K562 (cell line): ENCODE measurements around the gene CCDC85A. TPM values are rescaled to one million over a fixed set of nuclear protein-coding genes. Genes with fewer than 3 reads are reported as not detected.

Experiments used
- ATAC-seq: fragments of 200-7000 bp; cut with Tn5 transposase; 3 replicates; pipeline ENCODE4 v1.9.1; 2020; ENCODE audit warnings: moderate library complexity
- BruUV-seq: library from RNA; stranded (reverse); fragments of 400-500 nt; replicated peaks from 2 replicates; lab custom pipeline; 2021; lab: Mats Ljungman, UMichigan
- CTCF ChIA-PET: fragments of 300-600 bp; formaldehyde crosslinking; extraction: SDS; loops from one replicate; lab custom pipeline; 2021; ENCODE audit warnings: low intra/inter-chr PET ratio; lab: Yijun Ruan, JAX
- POLR2A ChIA-PET: fragments of 300-600, 350-650 bp; sonication (Branson Sonifier 250); formaldehyde crosslinking; extraction: SDS; loops from one replicate; lab custom pipeline; 2021; ENCODE audit warnings: antibody characterized with exemption, inconsistent platforms; lab: Yijun Ruan, JAX
- DNase-seq, 4 experiments: peaks; one replicate each; pipeline versions ENCODE4 v3.0.0 to v3.0.0-alpha.2; 2011 to 2018; ENCODE audit warnings: low spot score in 3 of 4, mixed read lengths in 3 of 4; ENCODE audit errors: extremely low read depth in 1 of 4
- FAIRE-seq: peaks from 2 replicates; lab custom pipeline; 2011; peaks lifted over from hg19 to GRCh38; lab: Jason Lieb, UNC
- H2AFZ ChIP-seq: 2 replicates; pipeline ENCODE4 v1.6.0; 2011; ENCODE audit warnings: low read depth, low read length, control low read depth, inconsistent platforms
- H3K27ac ChIP-seq: fragments of 200-600 bp; 3 replicates; pipeline ENCODE4 v1.8.0; 2011; ENCODE audit warnings: low read depth, mild to moderate bottlenecking, control low read depth, inconsistent platforms, low read length, moderate library complexity, mixed read lengths; ENCODE audit errors: extremely low read depth
- H3K27me3 ChIP-seq, 2 experiments: fragments of 300-600 bp in 1 of 2; 2 replicates in 1 of 2; 3 replicates in 1 of 2; pipeline versions ENCODE4 v1.6.0 to v1.8.0; 2011; ENCODE audit warnings: inconsistent platforms in 2 of 2, low read length in 2 of 2, mild to moderate bottlenecking in 1 of 2, mixed read lengths in 1 of 2, moderate library complexity in 1 of 2; ENCODE audit not compliant: control insufficient read depth in 2 of 2, insufficient read depth in 2 of 2
- H3K36me3 ChIP-seq: fragments of 300-600 bp; 3 replicates; pipeline ENCODE4 v1.8.0; 2011; ENCODE audit warnings: mild to moderate bottlenecking, low read length, inconsistent platforms; ENCODE audit not compliant: control insufficient read depth, insufficient read depth
- H3K4me1 ChIP-seq, 2 experiments: fragments of 200-600 bp in 1 of 2; replicated peaks in 1 of 2; 2 replicates in 1 of 2; 3 replicates in 1 of 2; pipeline versions ENCODE4 v1.5.1 to v1.8.0; 2011; ENCODE audit warnings: inconsistent platforms in 2 of 2, low read length in 2 of 2, mild to moderate bottlenecking in 1 of 2, mixed read lengths in 1 of 2, moderate library complexity in 1 of 2; ENCODE audit not compliant: control insufficient read depth in 2 of 2, insufficient read depth in 2 of 2
- H3K4me2 ChIP-seq: 2 replicates; pipeline ENCODE4 v1.6.1; 2011; ENCODE audit warnings: low read length, control low read depth, inconsistent platforms, mixed read lengths; ENCODE audit not compliant: insufficient read depth
- H3K4me3 ChIP-seq: fragments of 200-600 bp; sonication (generic), shearing (Covaris generic); 2 replicates; pipeline ENCODE4 v1.5.1; 2016; ENCODE audit warnings: control low read depth, inconsistent platforms
- H3K79me2 ChIP-seq: fragments of 200-600 bp; 3 replicates; pipeline ENCODE4 v1.8.0; 2011; ENCODE audit warnings: low read length, inconsistent platforms; ENCODE audit not compliant: control insufficient read depth, insufficient read depth
- H3K9ac ChIP-seq, 2 experiments: 2 replicates each; pipeline versions ENCODE4 v1.6.0 to v1.6.1; 2011; ENCODE audit warnings: low read depth in 2 of 2, low read length in 2 of 2, control low read depth in 1 of 2, inconsistent platforms in 1 of 2, mild to moderate bottlenecking in 1 of 2, mixed read lengths in 1 of 2; ENCODE audit not compliant: insufficient read depth in 1 of 2
- H3K9me1 ChIP-seq: one replicate; pipeline ENCODE4 v1.6.0; 2011; ENCODE audit warnings: inconsistent platforms, mild to moderate bottlenecking, low read length, moderate library complexity; ENCODE audit not compliant: control insufficient read depth, insufficient read depth
- H3K9me3 ChIP-seq: replicated peaks from 2 replicates; pipeline ENCODE4 v1.5.1; 2011; ENCODE audit warnings: low read depth, low read length, inconsistent platforms; ENCODE audit not compliant: control insufficient read depth, insufficient read depth
- H4K20me1 ChIP-seq: replicated peaks from 2 replicates; pipeline ENCODE4 v1.6.1; 2011; ENCODE audit warnings: low read length, inconsistent platforms, mixed read lengths; ENCODE audit not compliant: control insufficient read depth, insufficient read depth
- CREB1 ChIP-seq, 2 experiments: sonication (generic) in 1 of 2; formaldehyde crosslinking in 1 of 2; IDR thresholded peaks; 2 replicates each; pipeline versions ENCODE4 v1.6.1 to v1.8.0; 2012 to 2022; ENCODE audit warnings: inconsistent platforms in 1 of 2, mild to moderate bottlenecking in 1 of 2, missing genetic modification reagents in 1 of 2, moderate library complexity in 1 of 2
- DLX4 ChIP-seq: fragments of 250-450 bp; sonication (Bioruptor Pico); IDR thresholded peaks from 2 replicates; pipeline ENCODE4 v1.6.1; 2021; ENCODE audit warnings: mild to moderate bottlenecking
- FOXM1 ChIP-seq, 2 experiments: fragments of 450-650 bp in 1 of 2; sonication (generic) in 1 of 2; formaldehyde crosslinking in 1 of 2; IDR thresholded peaks; 2 replicates each; pipeline versions ENCODE4 v1.6.1 to v1.9.0; 2017 to 2022; ENCODE audit warnings: low read depth in 2 of 2, mild to moderate bottlenecking in 2 of 2, missing genetic modification reagents in 1 of 2, moderate library complexity in 1 of 2
- GABPB2 ChIP-seq: fragments of 250-450 bp; sonication (Bioruptor Pico); conservative IDR thresholded peaks from 2 replicates; pipeline ENCODE4 v1.5.1; 2021; ENCODE audit warnings: mild to moderate bottlenecking
- HMG20A ChIP-seq: fragments of 450-650 bp; formaldehyde crosslinking; conservative IDR thresholded peaks from 2 replicates; pipeline ENCODE4 v1.4.0; 2020; ENCODE audit warnings: mild to moderate bottlenecking, mixed read lengths
- NCOR1 ChIP-seq: fragments of 450-650 bp; IDR thresholded peaks from 2 replicates; pipeline ENCODE4 v1.6.1; 2016; ENCODE audit warnings: mild to moderate bottlenecking, moderate library complexity
- POLR2AphosphoS2 ChIP-seq: IDR thresholded peaks from 2 replicates; pipeline ENCODE4 v1.6.1; 2012; ENCODE audit warnings: low read length, improper control_type of control experiment
- SIX5 ChIP-seq, 2 experiments: IDR thresholded peaks; 2 replicates each; pipeline ENCODE4 v1.6.1; 2011; ENCODE audit warnings: low read length in 2 of 2, borderline replicate concordance in 1 of 2, low read depth in 1 of 2, mild to moderate bottlenecking in 1 of 2, moderate library complexity in 1 of 2; ENCODE audit not compliant: insufficient read depth in 1 of 2
- SMAD3 ChIP-seq: fragments of 450-650 bp; formaldehyde crosslinking; conservative IDR thresholded peaks from 2 replicates; pipeline ENCODE4 v1.4.0; 2020; ENCODE audit warnings: mild to moderate bottlenecking
- TEAD2 ChIP-seq: fragments of 450-650 bp; IDR thresholded peaks from 2 replicates; pipeline ENCODE4 v1.6.1; 2016; ENCODE audit warnings: missing genetic modification characterization, control low read depth, missing compliant biosample characterization
- U2AF1 ChIP-seq: fragments of 200-400 bp; formaldehyde crosslinking; optimal IDR thresholded peaks from 2 replicates; pipeline ENCODE3; 2017; ENCODE audit warnings: mild to moderate bottlenecking, low read depth, low read length, moderate library complexity
- ZNF408 ChIP-seq: fragments of 250-450 bp; sonication (Bioruptor Pico); IDR thresholded peaks from 2 replicates; pipeline ENCODE4 v1.4.0; 2020; ENCODE audit warnings: low read depth, mild to moderate bottlenecking, moderate library complexity
- ZNF518B ChIP-seq: fragments of 250-450 bp; sonication (Bioruptor Pico); IDR thresholded peaks from 2 replicates; pipeline ENCODE4 v1.5.0; 2021; ENCODE audit warnings: mild to moderate bottlenecking, moderate library complexity
- WGBS: fragments of 100-300 bp; shearing (Covaris generic); methylation state at CpG from one replicate; pipeline ENCODE4 v1.1.6; 2016; ENCODE audit warnings: low coverage, mixed read lengths; ENCODE audit not compliant: insufficient coverage; ENCODE audit errors: missing lambda C conversion rate; 5-methylcytosine and 5-hydroxymethylcytosine counted together
- in situ Hi-C: fragments of 300-500 bp; cut with MboI; formaldehyde crosslinking; loops from 4 replicates; pipeline ENCODE4 v1.15.0; 2018; ENCODE audit warnings: inconsistent platforms, mixed read lengths
- intact Hi-C: fragments of 100-400 bp; cut with micrococcal nuclease; formaldehyde crosslinking; loops from 2 replicates; pipeline ENCODE4 v1.14.2; 2022
- polyA plus RNA-seq, 8 experiments: library from polyadenylated mRNA; depleted of rRNA in 4 of 8; stranded (reverse) in 5 of 8; unstranded in 3 of 8; fragments of >200 nt; fragmentation: Nextera tagmentation in 2 of 8; fragmentation: Illumina TruSeq in 1 of 8; extraction: Ambion mirVana in 2 of 8; extraction: Trizol in 1 of 8; gene quantifications; 2 replicates each; pipeline versions ENCODE4 v1.2.1 to v1.2.3, GENCODE V29; 2011 to 2014; ENCODE audit warnings: inconsistent platforms in 1 of 8, missing spikeins in 1 of 8
- total RNA-seq, 7 experiments: library from RNA; depleted of rRNA in 6 of 7; stranded (reverse); fragments of >200 nt in 6 of 7; fragmentation: Illumina TruSeq in 2 of 7; extraction: Trizol in 2 of 7; gene quantifications; 2 replicates each; pipeline versions ENCODE4 v1.2.1 to v1.2.3, GENCODE V29; 2011 to 2021; ENCODE audit warnings: low replicate concordance in 1 of 7

The CCDC85A gene
- total and polyA plus RNA-seq, 9 of the 15 experiments (the other 6 are each of a cell fraction or from before 2014, with no cell fraction given) = 0.03 to 0.14 (median 0.10) TPM; not detected in 5

- intact Hi-C loops = no loop called here
- H3K27ac ChIP-seq = no peak overlapping the region
- H3K9me3 ChIP-seq = no peaks in the 10 kb centered on the region
- CTCF ChIA-PET = no interaction called here
- BruUV-seq = no TSS peak
- no peaks in the 10 kb centered on the region for H4K20me1 ChIP-seq
- no peak overlapping the region for H3K4me2 ChIP-seq
- POLR2A ChIA-PET = no interaction called here
- H3K9ac ChIP-seq = no peak overlapping the region
- H3K4me3 ChIP-seq = no peak overlapping the region
- H3K4me1 ChIP-seq = no peaks in the 10 kb centered on the region
- no peak for FAIRE-seq
- H3K27me3 ChIP-seq = no peaks in the 10 kb centered on the region
- DNase-seq = no peak
- H3K9me1 ChIP-seq = no peaks in the 10 kb centered on the region
- WGBS = 4% methylated on average over 3 of the region's 3 CpGs
- in situ Hi-C loops = no loop called here
- no peak overlapping the region for H2AFZ ChIP-seq
- no peak for ATAC-seq
- H3K79me2 ChIP-seq = no peaks in the 10 kb centered on the region
- TF ChIP-seq DLX4 (no peak), CREB1 (IDR thresholded peaks at IDR 0.05) (no peak), CREB1 (CRISPR knock-in tag; IDR thresholded peaks at IDR 0.05) (no peak), NCOR1 (no peak), SIX5 (IDR thresholded peaks at IDR 0.05; ENCODE audit: borderline replicate concordance in 1 of 2, insufficient read depth in 1 of 2, low read depth in 1 of 2, low read length in 2 of 2) (no peak), TEAD2 (tag) (no peak), ZNF518B (CRISPR knock-in tag) (no peak), SMAD3 (CRISPR knock-in tag) (no peak), ZNF408 (no peak), U2AF1 (no peak), POLR2AphosphoS2 (no peak), HMG20A (no peak), GABPB2 (CRISPR knock-in tag) (no peak), FOXM1 (IDR thresholded peaks at IDR 0.05; ENCODE audit: low read depth) (no peak), FOXM1 (CRISPR knock-in tag; IDR thresholded peaks at IDR 0.05; ENCODE audit: low read depth) (no peak)
- H3K36me3 ChIP-seq = no peaks in the 10 kb centered on the region
These were observed 151.3 kb downstream of the CCDC85A start for GRCh38 chr2:56335101-56335500.
